Esophagus squamous epithelium (tissue), 5 donors: Measurements from ENCODE around the gene MBD6. TPM values are rescaled to one million over a fixed set of nuclear protein-coding genes. Genes with fewer than 3 reads are reported as not detected.
"Not testable (repeated sequence)": the region's sequence is repeated elsewhere in the genome, so short reads cannot be mapped to it uniquely, and the experiment has no call there.

Source experiments
- DNase-seq: peaks from one replicate; lab custom pipeline; 2025; lab: John Stamatoyannopoulos, UW
- H3K27ac ChIP-seq, 4 donors: fragments of 200-600 bp; sonication (generic); one replicate each; pipeline ENCODE4 v1.5.1; 2016 to 2019; ENCODE audit warnings: mild to moderate bottlenecking in 1 of 4
- H3K27me3 ChIP-seq, 4 donors: fragments of 200-600 bp; sonication (generic); 1 replicate in 3 of 4; 2 replicates in 1 of 4; pipeline versions ENCODE4 v1.5.1 to v1.6.0; 2017 to 2021; ENCODE audit warnings: antibody characterized with exemption in 1 of 4
- H3K36me3 ChIP-seq, 3 donors: fragments of 200-600 bp; sonication (generic); one replicate each; pipeline ENCODE4 v1.5.1; 2016 to 2019
- H3K4me1 ChIP-seq, 3 donors: fragments of 200-600 bp; sonication (generic); one replicate each; pipeline ENCODE4 v1.5.1; 2017 to 2019
- H3K4me3 ChIP-seq, 4 donors: fragments of 200-600 bp; sonication (generic); 1 replicate in 3 of 4; 2 replicates in 1 of 4; pipeline ENCODE4 v1.5.1; 2016 to 2019; ENCODE audit warnings: mild to moderate bottlenecking in 2 of 4, moderate library complexity in 1 of 4
- H3K9me3 ChIP-seq, 3 donors: fragments of 200-600 bp; sonication (generic); one replicate each; pipeline ENCODE4 v1.5.1; 2016 to 2019
- CTCF ChIP-seq, 6 experiments: fragments of 450-650 bp in 4 of 6; fragments of 200-600 bp in 2 of 6; sonication (generic) in 2 of 6; IDR thresholded peaks; one replicate each; pipeline ENCODE4 v1.5.1; 2016 to 2019; ENCODE audit warnings: antibody characterized with exemption in 6 of 6, mild to moderate bottlenecking in 4 of 6, moderate library complexity in 4 of 6
- POLR2A ChIP-seq, 4 donors: fragments of 450-650 bp; IDR thresholded peaks; one replicate each; pipeline ENCODE4 v1.6.1; 2017; ENCODE audit warnings: antibody characterized with exemption in 4 of 4, mild to moderate bottlenecking in 4 of 4, moderate library complexity in 3 of 4
- WGBS, 2 donors: methylation state at CpG; one replicate each; pipeline ENCODE4 v1.1.5; 2018; 5-methylcytosine and 5-hydroxymethylcytosine counted together
- intact Hi-C: fragments of 100-400 bp; cut with DNase I; formaldehyde crosslinking; loops from one replicate; pipeline ENCODE4 v1.15.0; 2022
- total RNA-seq, 4 donors: library from RNA; depleted of rRNA; stranded (reverse); fragments of >200 nt; gene quantifications; one replicate each; pipeline ENCODE4 v1.1.0, GENCODE V29; 2016
- donor health status: DM: yes; HTN: yes; CAD: no.

The MBD6 gene
- total RNA-seq, 4 donors from 2014 or later: 13.8 to 33.2 (median 17.6) TPM

GRCh38 chr12:57564178-57564740 lies 41.6 kb downstream of the MBD6 start:
- peaks cover 0 to 7% (median 0%) of the 10 kb centered on the region in 4 donors for H3K27me3 ChIP-seq
- intact Hi-C loops: no loop called here

DNA sequence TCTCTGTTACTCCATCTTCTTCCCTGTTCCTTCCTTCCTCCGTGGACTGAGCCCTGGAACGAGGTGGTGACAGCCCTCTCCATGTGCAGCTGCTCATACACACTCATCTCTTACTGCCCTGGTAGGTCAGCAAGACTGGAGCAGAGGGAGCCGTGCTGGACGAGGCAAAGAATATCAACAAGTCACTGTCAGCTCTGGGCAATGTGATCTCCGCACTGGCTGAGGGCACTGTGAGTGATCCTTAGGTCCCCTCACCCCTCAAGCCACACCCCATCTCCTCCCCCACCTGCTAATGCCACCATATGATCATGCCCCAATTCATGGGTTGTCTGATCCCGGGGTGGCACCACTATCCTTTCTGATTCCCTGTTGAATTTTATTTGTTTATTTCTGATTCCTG lies 46.2 kb downstream of the MBD6 start:
- intact Hi-C loops: no loop called here
- Histone ChIP-seq H3K4me3 (no peak overlapping the region), H3K36me3 (no peaks in the 10 kb centered on the region), H3K9me3 (no peaks in the 10 kb centered on the region), H3K27ac (no peak overlapping the region), H3K4me1 (no peaks in the 10 kb centered on the region), H3K27me3 (peaks cover 0 to 7% (median 0%) of the 10 kb centered on the region in 4 donors)
- DNase-seq: no peak
- no peak for TF ChIP-seq CTCF (IDR thresholded peaks at IDR 0.05)
- TF ChIP-seq POLR2A (IDR thresholded peaks at IDR 0.05): no peak
- 67 to 68% methylated on average over 6 of the region's 6 CpGs for WGBS, 2 donors

More at GRCh38 chr12:57564178-57564740, 41.6 kb downstream of the MBD6 start:
- Histone ChIP-seq H3K9me3 (no peaks in the 10 kb centered on the region), H3K27ac (no peak overlapping the region), H3K4me1 (no peaks in the 10 kb centered on the region), H3K36me3 (no peaks in the 10 kb centered on the region), H3K4me3 (no peak overlapping the region)
- 75 to 86% methylated on average over 7 of the region's 7 CpGs for WGBS, 2 donors
- no peak for DNase-seq
- TF ChIP-seq POLR2A (IDR thresholded peaks at IDR 0.05) (no peak), CTCF (IDR thresholded peaks at IDR 0.05) (no peak)

GRCh38 chr12:57569858-57570257 lies 47.2 kb downstream of the MBD6 start:
- Histone ChIP-seq H3K4me3 (no peak overlapping the region), H3K27ac (no peak overlapping the region), H3K4me1 (no peaks in the 10 kb centered on the region), H3K36me3 (no peaks in the 10 kb centered on the region), H3K9me3 (no peaks in the 10 kb centered on the region), H3K27me3 (peaks cover 0 to 7% (median 0%) of the 10 kb centered on the region in 4 donors)
- no peak for DNase-seq
- no peak for TF ChIP-seq POLR2A (IDR thresholded peaks at IDR 0.05)
- no peak for TF ChIP-seq CTCF (IDR thresholded peaks at IDR 0.05)
- 91% methylated on average over 6 to 17 of the region's 18 CpGs for WGBS, 2 donors
- intact Hi-C loops: no loop called here

- H3K27me3 ChIP-seq, intact Hi-C loops, H3K4me3 ChIP-seq, DNase-seq, H3K4me1 ChIP-seq, H3K9me3 ChIP-seq, H3K36me3 ChIP-seq, H3K27ac ChIP-seq: not testable (repeated sequence)
- 82 to 85% methylated on average over 12 to 13 of the region's 13 CpGs for WGBS, 2 donors
Observed at GRCh38 chr12:57570438-57570837, 47.8 kb downstream of the MBD6 start.

DNA sequence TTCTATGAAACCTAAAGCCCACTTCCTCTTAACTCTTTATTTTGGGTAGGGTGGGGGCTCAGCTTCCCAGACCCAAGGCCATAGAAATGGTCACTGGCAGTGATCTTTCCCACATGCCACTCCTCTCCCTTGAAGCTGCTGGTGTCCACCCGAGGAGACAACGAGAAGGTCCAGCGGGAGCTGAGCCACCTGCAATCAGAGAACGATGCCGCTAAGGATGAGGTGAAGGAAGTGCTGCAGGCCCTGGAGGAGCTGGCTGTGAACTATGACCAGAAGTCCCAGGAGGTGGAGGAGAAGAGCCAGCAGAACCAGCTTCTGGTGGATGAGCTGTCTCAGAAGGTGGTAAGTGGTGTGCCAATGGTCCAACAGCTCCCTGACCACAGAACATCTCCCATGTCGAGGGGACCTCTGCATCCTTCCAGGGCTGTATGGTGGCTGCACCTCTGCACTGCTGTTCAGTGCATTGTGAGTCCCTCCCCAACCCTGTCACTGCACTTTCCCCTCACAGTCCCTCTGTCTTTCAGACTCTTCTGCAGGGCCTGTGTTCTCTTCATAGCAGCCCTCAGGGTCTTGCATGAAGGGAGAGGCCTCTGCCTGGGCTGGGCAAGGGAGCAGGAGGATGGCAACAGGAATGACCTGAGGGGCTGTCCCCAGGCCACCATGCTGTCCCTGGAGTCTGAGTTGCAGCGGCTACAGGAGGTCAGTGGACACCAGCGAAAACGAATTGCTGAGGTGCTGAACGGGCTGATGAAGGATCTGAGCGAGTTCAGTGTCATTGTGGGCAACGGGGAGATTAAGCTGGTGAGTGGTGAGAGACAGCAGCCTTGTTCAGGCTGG lies 49.5 kb downstream of the MBD6 start:
- Histone ChIP-seq H3K9me3 (no peaks in the 10 kb centered on the region), H3K27ac (no peak overlapping the region), H3K36me3 (no peaks in the 10 kb centered on the region), H3K27me3 (peaks cover 0 to 7% (median 0%) of the 10 kb centered on the region in 4 donors), H3K4me3 (no peak overlapping the region), H3K4me1 (no peaks in the 10 kb centered on the region)
- 79 to 88% methylated on average over 9 to 12 of the region's 12 CpGs for WGBS, 2 donors
- TF ChIP-seq CTCF (IDR thresholded peaks at IDR 0.05): no peak
- TF ChIP-seq POLR2A (IDR thresholded peaks at IDR 0.05): no peak
- intact Hi-C loops: no loop called here
- DNase-seq: no peak
